Measurements from ENCODE around the gene OR8D1. TPM values are rescaled to one million over a fixed set of nuclear protein-coding genes. Genes with fewer than 3 reads are reported as not detected.

Gene OR8D1
- total RNA-seq, 1 donor from 2014 or later: not detected

GRCh38 chr11:124339396-124340141 lies 25.8 kb upstream of the OR8D1 start:
- Mint-ChIP-seq H3K36me3 (no peaks in the 10 kb centered on the region), H3K4me3 (no peak overlapping the region), H3K27me3 (ENCODE audit: low read depth) (no peaks in the 10 kb centered on the region), H3K4me1 (no peaks in the 10 kb centered on the region), H3K27ac (no peak overlapping the region), H3K9me3 (peaks cover 4% of the 10 kb centered on the region)
- no peak for TF ChIP-seq CTCF (IDR thresholded peaks at IDR 0.05; ENCODE audit: unreplicated experiment)
- DNase-seq (ENCODE audit: low spot score in 2 of 2, unreplicated experiment in 2 of 2): no peak

- Mint-ChIP-seq H3K27ac (no peak overlapping the region), H3K36me3 (no peaks in the 10 kb centered on the region), H3K4me3 (no peak overlapping the region), H3K4me1 (no peaks in the 10 kb centered on the region), H3K9me3 (peaks cover 8% of the 10 kb centered on the region), H3K27me3 (ENCODE audit: low read depth) (peaks cover 29% of the 10 kb centered on the region)
- TF ChIP-seq CTCF (IDR thresholded peaks at IDR 0.05; ENCODE audit: unreplicated experiment): no peak
- no peak for DNase-seq (ENCODE audit: low spot score in 2 of 2, unreplicated experiment in 2 of 2)
Observed at GRCh38 chr11:124331873-124332272, 18.1 kb upstream of the OR8D1 start.

- no peaks in the 10 kb centered on the region for H3K36me3 Mint-ChIP-seq
- H3K9me3 Mint-ChIP-seq: peaks cover 8% of the 10 kb centered on the region
- peaks cover 29% of the 10 kb centered on the region for H3K27me3 Mint-ChIP-seq (ENCODE audit: low read depth)
- H3K4me3 Mint-ChIP-seq: no peak overlapping the region
- no peak for TF ChIP-seq CTCF (IDR thresholded peaks at IDR 0.05; ENCODE audit: unreplicated experiment)
- no peaks in the 10 kb centered on the region for H3K4me1 Mint-ChIP-seq
- H3K27ac Mint-ChIP-seq: no peak overlapping the region
- no peak for DNase-seq (ENCODE audit: low spot score in 2 of 2, unreplicated experiment in 2 of 2)
Observed at GRCh38 chr11:124329787-124330478, 16.2 kb upstream of the OR8D1 start.

GRCh38 chr11:124327775-124328174 lies 14.0 kb upstream of the OR8D1 start:
- DNase-seq (ENCODE audit: low spot score in 2 of 2, unreplicated experiment in 2 of 2): no peak
- Mint-ChIP-seq H3K27me3 (ENCODE audit: low read depth) (peaks cover 37% of the 10 kb centered on the region), H3K4me1 (no peaks in the 10 kb centered on the region), H3K9me3 (peaks cover 8% of the 10 kb centered on the region), H3K27ac (no peak overlapping the region), H3K4me3 (no peak overlapping the region), H3K36me3 (no peaks in the 10 kb centered on the region)
- TF ChIP-seq CTCF (IDR thresholded peaks at IDR 0.05; ENCODE audit: unreplicated experiment): no peak

GRCh38 chr11:124322356-124322755 lies 8.6 kb upstream of the OR8D1 start:
- Mint-ChIP-seq H3K27me3 (ENCODE audit: low read depth) (peaks cover 40% of the 10 kb centered on the region), H3K9me3 (no peaks in the 10 kb centered on the region), H3K36me3 (no peaks in the 10 kb centered on the region), H3K27ac (no peak overlapping the region), H3K4me1 (no peaks in the 10 kb centered on the region), H3K4me3 (no peak overlapping the region)
- DNase-seq (ENCODE audit: low spot score in 2 of 2, unreplicated experiment in 2 of 2): no peak
- TF ChIP-seq CTCF (IDR thresholded peaks at IDR 0.05; ENCODE audit: unreplicated experiment): no peak
